Erythroblast (primary cell): ENCODE results near the gene DLG2.

Experiments
- GATA1 ChIP-seq: IDR thresholded peaks from 2 replicates; pipeline ENCODE4 v1.6.1; 2011; ENCODE audit warnings: low read depth, mild to moderate bottlenecking, control low read depth, low read length, moderate library complexity
- POLR2A ChIP-seq: IDR thresholded peaks from 2 replicates; pipeline ENCODE4 v1.6.1; 2011; ENCODE audit warnings: mild to moderate bottlenecking, low read length

GRCh38 chr11:83979593-83979992 lies 1647.6 kb downstream of the DLG2 start:
- no peak for TF ChIP-seq POLR2A
- no peak for TF ChIP-seq GATA1
